Measurements from ENCODE around the gene NEUROD2.

Gene NEUROD2

DNA sequence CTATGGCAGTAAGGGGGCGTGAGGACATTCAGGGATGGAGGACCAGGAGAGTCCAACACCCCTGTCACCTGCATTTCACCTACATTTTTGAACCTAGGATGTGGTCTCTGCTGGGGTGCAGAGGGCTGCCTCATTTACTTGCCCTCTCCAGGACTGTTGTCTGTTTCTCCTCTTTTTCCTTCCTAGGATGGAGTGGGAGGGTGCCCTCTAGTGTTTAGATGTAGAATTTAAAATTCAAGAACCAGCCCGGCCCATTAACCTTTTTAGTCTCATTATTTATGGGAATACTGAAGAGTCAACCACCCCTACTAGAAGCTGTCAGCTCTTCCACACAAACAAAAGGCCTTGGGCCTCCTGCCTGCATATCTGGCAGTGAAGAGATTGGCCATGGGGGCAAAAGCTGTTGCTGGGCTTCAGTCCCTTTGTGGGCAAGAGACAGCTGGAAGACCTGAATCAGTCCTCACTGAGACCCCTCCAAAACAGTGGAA is 26.7 kb upstream of the NEUROD2 start:
- no peak for DNase-seq

GRCh38 chr17:39633570-39634183 is 26.0 kb upstream of the NEUROD2 start:
- no peak for DNase-seq

GRCh38 chr17:39632153-39632941 is 24.6 kb upstream of the NEUROD2 start:
- DNase-seq: no peak

DNA sequence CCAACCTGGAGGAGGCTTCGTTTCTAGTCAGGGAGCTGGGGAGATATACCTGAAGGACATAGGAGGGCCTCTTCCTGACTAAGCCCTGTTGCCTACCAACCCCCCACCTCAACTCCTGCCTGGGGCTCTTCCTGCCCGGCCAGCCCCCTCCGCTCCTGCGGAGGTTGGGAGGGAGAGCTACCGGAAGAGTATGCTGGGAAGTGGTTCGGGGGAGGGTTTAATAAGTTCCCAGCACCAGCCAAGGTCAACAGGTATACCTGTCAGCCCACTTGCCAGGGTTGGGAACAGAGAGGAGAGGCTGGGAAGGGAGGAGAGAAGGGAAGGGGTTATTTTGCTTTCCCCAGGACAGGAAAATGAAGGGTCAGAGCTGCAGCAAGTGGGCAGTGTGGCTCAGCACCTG is 23.7 kb upstream of the NEUROD2 start:
- DNase-seq: peak; percentile 84

DNA sequence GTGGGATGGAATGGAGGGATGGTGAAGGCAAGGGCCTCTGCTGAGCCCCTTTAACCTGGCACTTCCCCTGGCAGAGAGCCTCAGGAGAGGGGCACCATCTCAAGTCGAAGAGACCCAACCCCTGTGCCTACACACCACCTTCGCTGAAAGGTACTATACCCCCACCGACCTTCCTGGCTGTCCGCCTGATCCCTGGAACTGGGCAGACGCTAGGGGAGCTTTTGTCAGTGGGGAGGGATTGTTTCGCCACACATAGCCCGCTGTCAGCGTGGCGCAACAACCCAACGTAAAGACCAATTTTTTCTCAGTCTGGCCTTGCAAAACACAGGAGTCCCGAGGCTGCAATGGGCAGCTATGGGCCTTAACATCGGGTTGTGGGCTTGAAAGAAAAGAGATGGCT is 22.2 kb upstream of the NEUROD2 start:
- no peak for DNase-seq

GRCh38 chr17:39629494-39629880 is 21.8 kb upstream of the NEUROD2 start:
- no peak for DNase-seq

DNA sequence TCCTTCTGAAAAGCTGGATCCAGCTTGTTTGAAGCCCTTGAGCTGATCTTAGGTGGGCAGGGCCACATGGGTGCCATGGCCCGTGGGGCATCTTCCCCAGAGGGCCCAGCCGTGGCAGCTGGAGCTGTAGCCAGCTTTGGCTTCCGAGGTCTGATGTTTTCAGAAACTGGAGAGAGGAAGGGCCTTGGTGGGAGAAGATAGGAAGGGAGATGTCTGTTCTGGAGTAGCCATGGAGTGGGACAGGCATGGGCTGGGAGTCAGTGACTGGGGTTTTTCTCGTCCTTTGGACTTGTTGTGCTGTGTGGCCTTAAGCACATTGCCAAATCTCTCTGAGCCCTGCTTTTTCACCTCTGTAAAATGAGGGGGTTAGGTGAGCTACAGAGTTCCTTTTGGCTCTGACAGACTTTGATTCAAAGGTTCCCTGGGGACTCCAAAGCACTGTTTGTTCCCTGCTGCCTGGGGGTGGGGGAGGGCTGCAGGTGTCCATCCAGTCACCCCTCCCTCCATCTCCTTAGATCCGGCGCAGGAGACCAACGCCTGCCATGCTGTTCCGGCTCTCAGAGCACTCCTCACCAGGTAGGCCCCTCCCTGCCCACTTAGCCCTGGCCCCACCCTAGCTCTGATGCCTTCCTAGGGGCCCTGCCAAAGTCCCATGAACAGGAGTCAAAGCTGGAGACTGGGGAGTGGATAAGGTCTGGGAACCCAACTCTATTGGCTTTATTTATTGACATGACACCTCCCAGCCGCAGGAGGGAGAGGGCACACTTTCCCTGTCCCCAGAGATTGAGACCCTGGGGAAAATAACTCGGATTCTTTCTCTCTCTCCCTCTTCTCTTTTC is 21.2 kb upstream of the NEUROD2 start:
- no peak for DNase-seq

DNA sequence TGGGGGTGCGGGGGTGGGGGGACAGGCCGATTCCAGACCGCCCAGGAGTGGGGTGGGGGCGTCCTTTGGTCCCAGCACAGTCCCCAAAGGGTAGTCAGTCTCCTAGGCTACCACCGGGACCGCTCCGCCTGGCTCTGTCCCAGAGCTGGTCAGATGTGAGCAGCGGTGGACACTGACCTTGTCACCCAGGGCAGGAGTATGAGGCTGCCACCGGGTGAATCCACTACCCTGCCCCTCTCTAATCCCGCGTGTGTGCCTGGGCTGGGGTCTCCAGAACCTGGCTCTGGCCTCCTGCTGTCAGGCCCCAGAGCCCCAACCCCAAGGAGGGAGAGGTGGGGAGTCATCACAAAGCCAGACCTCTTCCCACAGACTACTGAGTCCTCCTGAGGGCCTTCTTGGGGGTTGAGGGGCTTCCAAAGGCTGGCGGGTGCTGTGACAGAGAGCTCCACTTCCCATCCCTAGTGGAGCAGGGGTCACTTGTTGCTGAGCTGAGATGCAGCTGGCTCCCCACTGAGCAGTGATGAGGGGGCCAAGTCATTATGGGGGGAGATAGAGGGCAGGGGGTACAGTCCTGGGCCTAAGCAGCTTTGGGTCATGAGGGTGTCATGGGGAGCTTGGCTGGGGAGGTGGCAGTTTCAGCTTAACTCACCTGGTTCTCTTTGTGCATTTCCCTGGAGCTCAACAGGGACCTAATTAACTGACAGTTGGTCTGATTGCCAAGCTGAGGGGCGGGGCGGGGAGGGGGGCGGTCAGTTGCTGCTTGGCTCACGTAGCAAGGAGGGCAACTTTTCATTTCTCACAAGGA is 20.2 kb upstream of the NEUROD2 start:
- no peak for DNase-seq

- no peak for DNase-seq
Observed at GRCh38 chr17:39627047-39627711, 19.5 kb upstream of the NEUROD2 start.

DNA sequence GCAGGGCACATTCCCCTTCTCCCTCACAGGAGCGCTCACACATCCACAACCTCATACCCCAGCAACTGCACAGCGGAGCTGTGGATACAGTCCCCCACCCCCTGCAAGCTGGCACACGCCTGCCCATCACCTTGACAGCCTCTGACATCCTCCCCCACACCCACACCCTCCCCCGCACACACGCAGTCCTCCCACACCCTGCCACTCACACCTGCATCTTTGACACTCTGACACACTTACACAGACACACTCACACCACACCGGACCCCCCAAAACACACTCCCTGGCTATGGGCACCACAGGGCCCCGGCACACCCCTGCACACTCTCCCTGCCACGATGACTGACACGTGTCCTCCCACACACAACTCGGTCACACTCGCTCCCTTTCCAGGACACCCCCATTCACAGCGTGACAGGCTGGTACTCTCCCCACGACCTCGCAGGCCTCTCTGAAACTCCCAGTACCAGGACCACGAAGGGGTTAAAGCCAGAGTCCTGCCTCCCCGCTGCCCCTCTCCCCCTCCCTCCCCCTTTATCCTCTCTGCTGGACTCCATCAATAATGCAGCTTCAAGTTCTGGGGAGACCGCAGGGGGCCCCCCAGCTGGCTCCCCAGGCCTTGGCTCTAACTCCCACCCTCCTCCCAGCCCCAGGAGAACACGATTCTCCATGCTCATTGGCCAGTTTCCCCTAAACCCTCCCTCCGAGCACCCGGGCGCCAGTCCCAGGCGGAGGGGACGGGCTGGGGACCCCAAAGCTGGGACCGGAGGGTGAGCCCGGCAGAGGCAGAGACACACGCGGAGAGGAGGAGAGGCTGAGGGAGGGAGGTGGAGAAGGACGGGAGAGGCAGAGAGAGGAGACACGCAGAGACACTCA is 18.7 kb upstream of the NEUROD2 start, which contains the start of gene PPP1R1B:
TSS of gene PPP1R1B (plus strand) at position 782 of the 876 bp plus-strand sequence. CDS start 441 bp downstream, outside the sequence.
- no peak for DNase-seq

DNA sequence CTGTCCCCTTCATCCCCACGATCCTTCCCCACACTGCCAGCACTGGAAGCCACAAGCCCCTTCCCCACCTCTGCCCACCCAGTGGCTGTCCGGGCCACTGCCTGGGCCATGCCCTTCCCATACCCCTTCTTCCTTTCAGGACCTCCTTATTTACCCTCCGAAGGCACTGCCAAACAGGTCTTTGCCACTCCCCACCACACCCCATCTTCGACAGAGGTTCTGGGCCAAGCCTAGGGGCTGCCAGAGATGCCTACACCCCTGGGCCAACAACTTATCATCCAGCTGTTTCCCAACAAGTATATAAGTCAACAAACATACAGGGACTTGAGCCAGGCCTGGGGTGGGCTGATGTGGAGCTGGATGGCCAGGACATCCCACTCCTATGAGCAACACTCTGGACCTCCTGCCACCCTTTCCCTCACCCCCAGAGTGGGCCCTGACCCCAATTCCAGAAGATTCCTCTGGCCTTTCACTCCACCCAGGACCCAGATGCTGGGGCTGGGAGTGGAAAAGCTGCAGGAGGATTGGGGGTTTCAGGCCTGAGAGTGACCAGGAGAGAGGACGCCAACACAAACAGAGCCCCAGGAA is 17.6 kb upstream of the NEUROD2 start:
- no peak for DNase-seq

- DNase-seq: no peak
Observed at GRCh38 chr17:39624313-39624712, 16.6 kb upstream of the NEUROD2 start.

GRCh38 chr17:39623356-39623950 is 15.7 kb upstream of the NEUROD2 start:
- DNase-seq: peak; percentile 93

DNA sequence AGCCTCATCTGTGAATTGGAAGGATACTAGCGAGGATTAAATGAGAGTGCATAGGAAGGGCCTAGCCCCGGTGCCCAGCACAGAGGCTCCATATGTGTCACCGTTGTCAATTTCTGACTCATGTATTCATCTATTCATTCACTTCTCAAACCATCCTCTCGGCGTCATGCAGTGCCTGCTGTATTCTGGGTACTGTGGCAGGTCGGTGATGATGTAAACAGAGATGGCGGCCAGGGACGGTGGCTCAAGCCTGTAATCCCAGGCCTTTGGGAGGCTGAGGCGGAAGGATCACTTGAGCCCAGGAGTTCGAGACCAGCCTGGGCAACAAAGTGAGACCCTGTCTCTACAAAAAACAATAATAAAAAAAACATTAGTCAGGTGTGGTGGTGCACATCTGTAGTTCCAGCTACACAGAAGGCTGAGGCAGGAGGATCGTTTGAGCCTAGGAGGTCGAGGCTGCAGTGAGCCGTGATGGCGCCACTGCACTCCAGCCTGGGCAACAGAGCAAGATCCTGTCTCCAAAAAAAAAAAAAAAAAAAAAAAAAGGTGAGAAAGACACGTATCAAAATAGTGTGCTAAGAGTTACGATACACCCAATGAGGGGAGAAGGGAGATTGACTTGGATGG is 14.8 kb upstream of the NEUROD2 start:
- DNase-seq: no peak

DNA sequence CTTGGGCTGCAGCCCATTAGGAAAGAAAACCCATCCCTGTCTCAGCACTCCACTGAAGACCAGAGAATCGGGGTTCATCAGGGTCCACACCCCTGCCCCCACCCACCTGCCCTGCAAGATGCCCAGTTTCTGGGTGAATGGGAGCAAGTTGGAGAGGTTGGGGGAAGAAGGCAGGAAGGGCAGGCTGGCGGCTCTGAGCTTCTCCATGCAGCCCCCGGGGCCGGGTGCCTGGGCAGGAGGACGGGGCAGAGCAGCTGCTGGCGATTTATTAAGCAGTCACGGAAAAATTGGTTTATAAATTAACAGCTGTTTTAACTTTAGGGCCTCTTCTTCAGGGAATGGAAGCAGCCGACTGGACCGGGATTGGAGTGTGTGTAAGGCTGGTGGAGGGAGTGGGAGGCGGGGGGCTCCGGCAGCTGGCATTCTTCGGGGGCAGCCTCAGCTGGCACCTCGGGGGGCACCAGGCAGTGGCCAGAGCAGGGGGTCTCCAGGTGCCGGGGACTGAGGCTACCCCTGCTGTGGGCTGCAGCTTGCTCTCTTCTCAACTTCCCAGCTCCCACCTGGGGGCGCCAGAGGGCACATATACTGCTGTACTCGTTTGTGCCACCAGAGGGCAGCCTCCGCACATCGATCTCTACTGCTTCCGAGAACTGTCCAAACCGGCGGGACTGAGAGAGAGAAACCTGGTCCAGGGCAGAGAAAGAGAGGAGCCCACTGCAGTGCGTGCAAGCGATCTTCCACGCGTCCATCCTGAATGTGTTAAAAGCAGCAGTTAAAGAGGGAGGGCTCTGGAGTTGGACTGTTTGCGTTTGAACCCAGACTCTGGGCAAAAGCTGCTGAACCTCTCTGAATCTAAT is 14.0 kb upstream of the NEUROD2 start:
- DNase-seq: peak; percentile 97

DNA sequence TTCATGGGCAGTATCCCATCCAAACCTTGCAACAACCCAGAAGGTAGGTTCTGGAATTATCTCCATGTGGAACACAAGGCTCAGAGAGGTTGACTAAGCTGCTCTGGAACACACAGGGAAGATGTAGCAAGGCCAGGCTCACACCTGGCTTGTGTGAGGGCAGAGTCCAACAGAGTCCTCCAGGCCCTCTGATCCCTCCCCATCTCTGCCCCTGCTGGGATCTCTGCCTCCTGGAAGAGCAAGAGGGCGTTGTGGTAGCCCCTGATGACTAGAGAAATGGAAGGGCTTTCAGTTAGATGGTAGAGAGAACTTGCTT is 12.0 kb upstream of the NEUROD2 start:
- no peak for DNase-seq

DNA sequence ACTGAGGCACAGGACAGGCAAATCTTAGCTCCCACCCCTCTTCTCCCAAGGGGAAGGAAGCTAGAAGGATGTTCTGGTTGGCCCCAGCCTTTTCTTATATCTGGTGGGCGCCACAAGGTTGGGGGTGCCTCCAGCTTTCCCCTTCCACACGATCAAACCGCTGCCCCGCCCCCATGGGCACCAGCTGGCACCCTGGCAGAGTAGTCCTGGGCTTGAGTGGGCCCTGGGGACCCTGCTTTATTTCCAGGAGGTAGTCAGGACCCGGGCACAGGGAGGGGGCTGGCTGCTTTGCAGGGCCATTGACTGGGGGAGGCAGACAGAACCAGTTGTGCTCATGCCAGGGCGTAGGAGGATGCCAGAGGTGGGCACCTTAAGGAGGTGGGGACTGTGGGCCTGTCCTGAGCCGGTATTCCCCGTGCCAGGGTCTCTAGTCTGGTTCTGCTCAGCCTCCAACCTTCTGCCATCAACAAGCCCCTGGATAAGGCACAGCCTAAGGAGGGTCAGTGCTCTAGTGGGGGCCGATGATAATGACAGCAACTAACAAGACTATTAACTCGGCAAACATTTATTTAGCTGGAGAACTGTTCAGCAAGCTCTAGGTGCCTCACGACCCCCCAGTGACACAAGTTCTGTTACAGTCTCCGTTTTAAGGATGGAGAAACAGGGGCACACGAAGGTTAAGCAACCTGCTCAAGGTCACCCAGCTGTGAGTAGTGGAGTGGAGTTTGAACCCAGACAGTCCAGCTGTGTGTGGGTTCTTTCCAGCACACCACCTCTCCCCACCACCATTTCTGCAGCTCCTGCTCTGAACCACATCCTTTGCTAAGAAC is 11.5 kb upstream of the NEUROD2 start:
- no peak for DNase-seq

Data from islet precursor cell (in vitro differentiated cells).